ENCODE measurements around the gene NFASC. TPM values are rescaled to one million over a fixed set of nuclear protein-coding genes. Genes with fewer than 3 reads are reported as not detected.

Gene NFASC
- total RNA-seq, 1 donor from 2014 or later = 0.05 TPM

- DNase-seq (ENCODE audit: low read depth) = no peak
These were observed 10.8 kb upstream of the NFASC start for GRCh38 chr1:204859861-204860267.

- DNase-seq (ENCODE audit: low read depth) = no peak
These were observed 7.6 kb upstream of the NFASC start for GRCh38 chr1:204863024-204863423.

DNA sequence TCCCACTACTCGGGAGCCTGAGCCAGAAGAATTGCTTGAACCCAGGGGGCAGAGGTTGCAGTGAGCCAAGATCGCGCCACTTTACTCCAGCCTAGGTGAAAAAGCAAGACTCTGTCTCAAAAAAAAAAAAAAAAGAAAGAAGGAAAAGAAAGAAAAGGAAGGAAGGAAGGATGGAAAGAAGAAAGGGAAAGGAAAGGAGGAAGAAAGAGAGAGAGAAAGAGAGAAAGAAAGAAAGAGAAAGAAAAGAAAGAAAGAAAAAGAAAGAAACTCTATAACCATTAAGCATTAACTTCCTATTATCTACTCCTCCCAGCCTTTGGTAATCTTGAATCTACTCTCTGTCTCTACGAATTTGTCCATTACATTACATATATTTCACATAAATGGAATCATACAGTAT, 6.9 kb upstream of the NFASC start:
- no peak for DNase-seq (ENCODE audit: low read depth)

GRCh38 chr1:204866051-204866596, 4.5 kb upstream of the NFASC start:
- DNase-seq (ENCODE audit: low read depth) = no peak

DNA sequence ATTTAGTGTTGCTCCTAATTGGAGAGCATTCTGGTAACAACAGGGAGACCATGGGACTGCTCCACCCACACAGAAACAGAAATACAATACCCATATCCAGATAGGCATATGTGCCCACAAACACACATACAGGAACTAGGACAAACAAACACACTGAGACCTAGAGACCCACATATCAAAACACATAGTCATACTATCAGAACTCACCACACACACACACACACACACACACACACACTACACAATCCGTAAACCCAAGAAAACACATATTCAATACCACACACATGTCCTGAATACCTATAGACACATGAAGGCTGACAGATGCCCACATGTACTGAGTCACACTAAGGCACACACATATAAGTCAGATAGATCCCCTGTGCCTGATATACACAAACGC, 3.5 kb upstream of the NFASC start:
- DNase-seq (ENCODE audit: low read depth) = no peak

DNA sequence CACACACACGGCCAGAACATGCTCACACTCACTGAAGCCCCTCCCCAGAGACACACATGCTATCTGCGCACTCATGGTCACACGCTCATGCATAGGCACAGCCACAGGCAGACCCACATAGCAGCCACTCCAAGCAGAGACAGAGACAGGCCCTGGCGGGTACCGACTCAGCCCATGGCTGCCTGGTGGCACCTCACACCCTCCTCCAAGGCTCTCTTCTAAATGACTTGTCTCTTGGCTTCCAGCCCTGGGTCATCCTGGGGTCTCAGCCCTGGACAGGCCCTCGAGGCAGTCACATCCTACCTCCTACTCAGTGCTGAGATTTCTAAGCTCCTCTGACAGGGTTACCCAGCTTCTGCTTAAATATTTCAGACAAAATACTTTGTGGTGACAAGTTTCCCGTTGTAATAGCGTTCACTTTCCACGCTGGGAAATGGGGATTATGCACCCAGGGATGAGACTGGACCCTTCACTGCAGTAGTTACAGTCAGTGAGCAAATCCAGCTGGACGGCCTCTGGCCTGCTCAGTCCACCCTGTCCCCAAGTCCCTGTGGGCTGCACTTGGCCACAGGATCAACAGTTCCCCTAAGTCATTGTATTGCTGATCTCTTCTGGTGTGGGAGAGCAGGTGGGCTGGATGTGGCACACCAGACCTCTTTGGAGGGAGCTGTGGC, 2.9 kb upstream of the NFASC start:
- DNase-seq (ENCODE audit: low read depth) = no peak

- DNase-seq (ENCODE audit: low read depth) = no peak
These were observed 2.3 kb upstream of the NFASC start for GRCh38 chr1:204868340-204868700.

DNA sequence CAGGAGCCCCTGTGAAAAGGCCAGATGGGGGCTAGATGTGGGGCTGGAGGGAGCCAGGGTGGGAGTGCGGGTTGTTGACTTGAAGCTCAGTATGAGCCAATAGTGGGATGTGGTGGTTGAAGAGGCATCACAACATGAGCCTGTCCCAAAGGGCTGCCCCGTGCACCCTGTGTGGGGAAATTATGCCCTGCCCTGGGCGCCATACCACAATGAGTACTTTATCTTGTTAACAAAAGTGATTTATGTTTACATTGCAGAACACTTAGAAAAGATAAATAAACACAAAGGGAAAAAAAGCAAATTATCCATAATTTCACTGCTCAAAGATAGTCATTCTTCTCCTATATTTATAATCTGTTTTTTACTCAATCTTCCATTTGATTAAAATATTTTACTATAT, 1.6 kb upstream of the NFASC start:
- no peak for DNase-seq (ENCODE audit: low read depth)

GRCh38 chr1:204871405-204872037, 859 bp downstream of the NFASC start:
- no peak for DNase-seq (ENCODE audit: low read depth)

- DNase-seq (ENCODE audit: low read depth) = no peak
These were observed 1.7 kb downstream of the NFASC start for GRCh38 chr1:204872262-204872881.

GRCh38 chr1:204873176-204873575, 2.5 kb downstream of the NFASC start:
- no peak for DNase-seq (ENCODE audit: low read depth)

DNA sequence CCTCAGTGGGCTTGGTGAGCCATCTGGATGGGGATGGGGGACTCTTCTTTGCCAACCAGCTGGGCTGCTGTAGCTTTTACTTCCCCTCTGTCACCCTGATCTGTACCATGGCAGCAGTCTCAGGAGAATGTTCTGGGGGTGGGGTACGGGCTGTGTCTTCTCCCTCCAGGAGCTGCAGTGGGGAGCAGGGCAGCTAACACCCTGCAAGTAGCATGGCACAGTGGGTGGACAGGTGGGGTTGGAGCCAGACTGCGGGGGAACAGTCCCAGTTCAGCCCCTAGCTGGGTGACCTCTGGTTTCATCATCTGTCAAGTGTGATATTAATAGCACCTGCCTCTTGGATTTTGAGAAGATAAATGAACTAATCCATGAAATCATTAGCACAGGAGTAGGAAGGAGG, 3.1 kb downstream of the NFASC start:
- no peak for DNase-seq (ENCODE audit: low read depth)

DNA sequence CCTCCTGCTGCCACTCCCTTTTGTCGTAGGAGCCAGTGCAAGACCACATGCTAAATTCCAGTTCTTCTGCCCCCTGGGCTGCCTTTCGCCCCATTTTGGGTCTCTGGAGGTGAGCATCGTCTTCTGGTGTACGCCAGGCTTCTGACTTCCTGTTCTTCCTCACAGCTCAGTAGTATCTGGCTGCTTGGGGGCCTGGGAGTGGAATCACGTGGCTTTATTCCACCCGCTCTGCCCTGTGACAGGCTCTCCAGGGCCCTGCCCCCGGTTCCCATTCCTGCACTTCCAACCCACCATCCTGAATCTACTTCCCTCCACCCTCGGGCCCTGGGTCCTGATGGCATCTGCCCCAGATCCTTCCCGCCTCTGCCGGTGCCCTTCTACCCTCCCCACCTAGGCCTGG, 3.6 kb downstream of the NFASC start:
- DNase-seq (ENCODE audit: low read depth) = no peak

- no peak for DNase-seq (ENCODE audit: low read depth)
These were observed 4.6 kb downstream of the NFASC start for GRCh38 chr1:204875255-204875654.

- DNase-seq (ENCODE audit: low read depth) = no peak
These were observed 8.1 kb downstream of the NFASC start for GRCh38 chr1:204878621-204879234.

GRCh38 chr1:204879351-204879750, 8.7 kb downstream of the NFASC start:
- DNase-seq (ENCODE audit: low read depth) = no peak

GRCh38 chr1:204880906-204881305, 10.2 kb downstream of the NFASC start:
- no peak for DNase-seq (ENCODE audit: low read depth)

DNA sequence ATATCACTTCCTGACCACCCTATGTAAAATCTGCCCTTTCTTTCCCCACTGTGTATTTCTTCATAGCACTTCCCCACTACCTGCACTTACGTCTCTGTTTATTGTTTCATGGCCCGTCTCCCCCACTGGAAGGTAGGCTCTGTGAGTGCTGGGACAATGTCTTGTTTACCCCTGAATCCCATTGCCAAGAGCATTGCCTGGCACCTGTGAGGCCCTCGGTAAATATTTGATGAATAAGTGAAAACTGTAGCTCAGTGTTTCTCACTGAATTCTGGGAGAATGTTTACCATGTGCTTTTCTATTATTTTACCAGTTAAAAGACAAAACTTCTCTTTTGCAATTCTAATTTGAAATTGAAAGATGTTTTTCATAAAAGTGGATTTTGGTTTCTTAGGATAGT, 11.8 kb downstream of the NFASC start:
- no peak for DNase-seq (ENCODE audit: low read depth)

GRCh38 chr1:204883405-204883804, 12.7 kb downstream of the NFASC start:
- no peak for DNase-seq (ENCODE audit: low read depth)

- DNase-seq (ENCODE audit: low read depth) = peak; percentile 33
These were observed 14.6 kb downstream of the NFASC start for GRCh38 chr1:204885288-204885711.

DNA sequence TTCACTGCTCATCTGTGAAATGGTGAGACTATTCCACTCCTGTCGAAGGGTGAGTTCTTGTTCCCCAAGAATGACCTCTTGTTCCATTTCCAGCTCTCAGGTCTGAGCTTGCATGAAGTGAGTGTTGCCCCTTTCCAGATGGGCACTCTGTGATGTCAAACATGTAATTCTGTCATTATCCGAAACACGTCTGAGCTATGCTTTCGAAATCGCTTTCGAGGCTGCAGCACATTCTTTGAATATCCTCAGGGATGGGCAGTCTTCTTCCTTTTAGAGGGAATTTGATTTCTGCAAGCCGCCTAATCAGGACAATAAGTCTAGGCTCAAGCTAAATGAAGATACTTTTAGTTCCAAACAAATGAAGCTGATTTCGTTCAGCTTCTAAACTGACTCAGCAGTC, 15.1 kb downstream of the NFASC start:
- DNase-seq (ENCODE audit: low read depth) = peak; percentile 10

DNA sequence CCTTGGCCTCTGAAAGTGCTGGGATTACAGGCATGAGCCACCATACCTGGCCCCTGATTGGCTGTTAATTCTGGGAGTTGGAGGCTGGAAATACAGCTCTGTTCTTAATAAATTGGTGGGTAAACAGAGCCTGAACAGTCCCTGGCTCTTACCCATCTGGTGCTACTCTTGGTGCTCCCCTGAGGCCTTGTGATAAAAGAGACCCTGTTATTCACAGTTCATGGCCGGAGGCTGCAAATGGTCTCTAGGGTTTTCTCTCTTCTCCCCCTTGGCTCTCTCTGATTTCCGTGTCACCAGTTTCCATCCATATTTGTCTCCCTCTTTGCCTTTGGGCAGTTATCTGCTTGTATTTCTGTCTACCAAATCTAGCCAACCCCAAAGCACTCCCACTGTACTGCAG, 17.2 kb downstream of the NFASC start:
- DNase-seq (ENCODE audit: low read depth) = no peak

DNA sequence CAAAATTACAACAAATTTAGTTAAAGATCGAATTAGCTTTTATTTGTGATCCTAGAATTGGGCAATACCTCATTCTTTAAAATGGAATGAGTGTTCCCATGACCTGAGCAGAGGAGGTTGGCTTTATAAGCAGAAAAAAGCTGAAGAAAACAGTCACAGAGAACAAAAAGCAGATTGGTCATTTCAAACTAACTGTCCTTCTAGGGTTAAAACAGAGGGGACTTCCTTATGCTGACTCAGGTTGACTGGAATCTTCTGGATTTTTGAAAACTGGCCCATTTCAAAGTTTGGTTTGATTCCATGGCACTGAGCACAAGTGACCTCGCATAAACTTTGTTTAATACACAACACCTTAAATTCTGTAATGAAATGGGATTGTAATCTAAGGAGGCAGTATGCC, 17.6 kb downstream of the NFASC start:
- DNase-seq (ENCODE audit: low read depth) = peak; percentile 33

Measured in renal cortical epithelial cell (primary cell).